Right ventricle myocardium inferior (tissue), 1 donor: Measurements from ENCODE around the gene IRF3. TPM values are rescaled to one million over a fixed set of nuclear protein-coding genes. Genes with fewer than 3 reads are reported as not detected.

Experiments
- ATAC-seq: fragments of 200-7000 bp; cut with Tn5 transposase; one replicate; pipeline ENCODE4 v1.9.1; 2020; ENCODE audit warnings: mild to moderate bottlenecking, moderate library complexity
- DNase-seq: peaks from one replicate; pipeline ENCODE4 v3.0.0; 2021; ENCODE audit errors: missing footprints
- intact Hi-C: fragments of 100-400 bp; cut with DNase I; formaldehyde crosslinking; loops from one replicate; pipeline ENCODE4 v1.11.0; 2022
- long read RNA-seq: library from polyadenylated mRNA; unstranded; transcript quantifications from one replicate; pipeline ENCODE4 v2.0.0, GENCODE V29; 2021
- total RNA-seq: library from RNA; stranded (reverse); fragmentation: NEBNext Ultra II Directional; extraction: Animal tissue kit (Norgen Biotek cat#: 25700); gene quantifications from one replicate; pipeline ENCODE4 v1.2.1, GENCODE V29; 2021
- donor health status: DM: no; HTN: yes; CAD: no; lungs with severe emphysema.

IRF3 gene
- 36.4 TPM for total RNA-seq
- long read RNA-seq, partial matches to known transcripts, result 2 of 13 reads
- long read RNA-seq, other reads (novel, unspliced or antisense), result 7 of 13 reads

DNA sequence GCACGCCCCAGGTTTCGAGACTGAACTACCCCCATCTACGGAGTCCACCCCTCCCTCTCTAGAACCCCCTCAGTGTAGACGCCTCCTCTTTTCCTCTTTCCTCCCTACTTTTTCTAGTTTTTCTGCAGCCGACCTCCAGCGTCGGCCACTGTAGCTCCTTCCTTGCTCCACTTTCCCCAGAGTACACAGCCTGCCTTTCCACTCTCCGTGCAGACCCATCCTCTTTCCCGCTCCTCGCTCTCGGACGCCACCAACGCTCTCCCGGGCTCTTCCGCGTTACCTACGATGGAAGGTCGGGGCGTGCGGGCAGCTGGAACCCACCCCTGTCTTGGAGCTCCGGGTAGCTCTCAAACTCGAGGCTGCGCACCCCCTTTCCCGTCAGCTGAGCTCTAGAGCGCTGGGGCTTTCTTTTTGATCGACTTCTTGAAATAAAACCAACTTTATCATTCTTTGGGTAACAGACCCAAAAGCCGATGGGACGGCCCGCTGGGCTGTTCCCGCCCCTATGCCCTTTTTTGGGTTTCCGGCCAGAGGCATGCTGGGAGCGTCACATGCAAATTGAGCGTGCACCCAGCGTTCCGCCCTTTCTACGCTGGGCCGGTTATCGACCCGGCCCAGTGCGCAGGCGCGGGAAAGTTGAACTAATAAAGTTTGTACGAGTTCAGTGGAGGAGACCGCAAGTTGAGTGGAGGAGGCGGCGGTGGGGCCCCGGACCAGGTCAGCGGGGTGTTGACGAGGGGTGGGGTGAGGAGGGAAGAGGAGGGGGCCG, at the start of gene IRF3, which contains the start of gene BCL2L12:
IRF3 (minus strand) TSS at position 507 of the 769 bp plus-strand sequence. CDS start 1,019 bp downstream, outside the sequence.
BCL2L12 (plus strand) TSS at position 583 of the 769 bp plus-strand sequence. CDS start 760 bp downstream, outside the sequence.
- peak; percentile 99 for DNase-seq
- intact Hi-C loops, result no loop called here
- ATAC-seq, result peak; percentile 93

- intact Hi-C loops, result no loop called here
- DNase-seq (no peak), ATAC-seq (no peak)
Measured at GRCh38 chr19:49713236-49713845, 47.7 kb upstream of the IRF3 start.

DNA sequence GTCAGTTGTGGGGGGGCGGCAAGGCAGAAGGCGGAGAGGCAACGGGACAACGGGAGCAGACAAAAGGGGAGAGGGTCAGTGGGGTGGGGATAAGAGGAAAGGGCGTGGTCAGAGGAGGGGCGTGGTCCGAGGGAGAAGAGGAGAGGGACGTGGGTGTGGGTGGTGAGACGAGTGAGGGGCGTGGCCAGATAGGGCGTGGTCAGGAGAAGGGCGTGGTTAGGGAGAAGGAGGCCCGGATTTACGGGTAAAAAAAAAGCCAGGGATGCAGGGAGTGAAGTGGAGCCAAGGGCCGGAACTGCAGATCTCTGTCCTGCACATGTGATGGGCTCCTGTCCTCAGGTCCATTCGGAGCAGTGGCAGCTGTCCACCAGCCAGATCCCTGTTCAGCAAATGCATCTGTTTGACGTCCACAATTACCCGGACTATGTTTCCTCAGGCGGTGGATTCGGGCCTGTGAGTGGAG, 46.8 kb upstream of the IRF3 start:
- ATAC-seq (peak; percentile 61), DNase-seq (no peak)
- intact Hi-C loops, result no loop called here

DNA sequence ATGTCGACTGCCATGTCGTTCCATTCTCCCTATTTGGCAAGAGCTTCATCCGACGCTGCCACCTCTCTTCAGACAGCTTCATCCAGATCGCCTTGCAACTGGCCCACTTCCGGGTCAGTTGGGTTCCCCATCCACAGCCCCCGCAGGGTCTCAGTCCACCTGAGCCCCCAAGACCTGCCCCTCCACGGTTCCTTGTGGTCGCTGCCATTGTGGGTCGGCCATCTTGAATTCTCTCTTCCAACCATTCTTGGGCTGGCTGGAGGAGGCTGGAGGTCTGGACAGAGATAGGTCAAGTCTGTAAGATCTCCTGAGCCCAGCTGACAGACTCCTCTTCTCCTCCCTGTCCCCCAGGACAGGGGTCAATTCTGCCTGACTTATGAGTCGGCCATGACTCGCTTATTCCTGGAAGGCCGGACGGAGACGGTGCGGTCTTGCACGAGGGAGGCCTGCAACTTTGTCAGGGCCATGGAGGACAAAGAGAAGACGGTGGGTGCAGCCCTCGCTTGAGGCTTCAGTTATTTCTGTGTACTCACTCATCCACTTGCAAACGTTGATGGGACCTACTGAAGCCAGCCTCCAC, 44.8 kb upstream of the IRF3 start:
- ATAC-seq (no peak), DNase-seq (no peak)
- intact Hi-C loops, result no loop called here

- ATAC-seq (no peak), DNase-seq (no peak)
- intact Hi-C loops, result no loop called here
Measured at GRCh38 chr19:49705919-49706318, 40.3 kb upstream of the IRF3 start.

DNA sequence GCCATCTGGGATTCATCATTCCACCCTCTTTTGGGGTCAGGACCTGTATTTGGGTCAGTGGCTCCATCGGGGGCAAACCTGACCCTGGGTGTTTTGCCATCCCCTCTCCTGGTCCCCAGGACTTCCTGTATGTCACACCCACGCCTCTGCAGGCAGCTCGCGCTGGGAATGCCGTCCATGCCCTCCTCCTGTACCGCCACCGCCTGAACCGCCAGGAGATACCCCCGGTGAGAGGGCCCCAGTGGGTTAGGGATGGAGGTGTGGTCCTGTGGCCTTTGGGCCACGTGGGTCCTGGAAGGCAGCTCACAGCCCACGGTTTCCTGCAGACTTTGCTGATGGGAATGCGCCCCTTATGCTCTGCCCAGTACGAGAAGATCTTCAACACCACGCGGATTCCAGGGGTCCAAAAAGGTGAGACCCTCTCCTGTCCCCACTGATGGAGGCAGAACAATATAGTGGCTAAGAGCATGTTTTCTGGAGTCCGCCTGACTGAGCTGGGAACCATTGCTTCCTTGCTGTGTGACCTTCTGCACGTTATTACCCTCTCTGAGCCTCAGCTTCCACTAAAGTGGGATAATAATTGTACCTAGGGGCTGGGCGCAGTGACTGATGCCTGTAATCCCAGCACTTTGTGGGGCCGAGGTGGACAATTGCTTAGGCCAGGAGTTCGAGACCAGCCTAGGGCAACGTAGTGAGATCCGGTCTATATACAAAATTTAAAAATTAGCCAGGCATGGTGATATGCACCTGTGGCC, 39.4 kb upstream of the IRF3 start:
- intact Hi-C loops, result no loop called here
- DNase-seq (no peak), ATAC-seq (no peak)

- no peak for ATAC-seq
- no peak for DNase-seq
- intact Hi-C loops, result no loop called here
Measured at GRCh38 chr19:49701271-49701786, 35.7 kb upstream of the IRF3 start.

GRCh38 chr19:49700563-49700962, 34.9 kb upstream of the IRF3 start:
- intact Hi-C loops, result no loop called here
- DNase-seq (no peak), ATAC-seq (no peak)

DNA sequence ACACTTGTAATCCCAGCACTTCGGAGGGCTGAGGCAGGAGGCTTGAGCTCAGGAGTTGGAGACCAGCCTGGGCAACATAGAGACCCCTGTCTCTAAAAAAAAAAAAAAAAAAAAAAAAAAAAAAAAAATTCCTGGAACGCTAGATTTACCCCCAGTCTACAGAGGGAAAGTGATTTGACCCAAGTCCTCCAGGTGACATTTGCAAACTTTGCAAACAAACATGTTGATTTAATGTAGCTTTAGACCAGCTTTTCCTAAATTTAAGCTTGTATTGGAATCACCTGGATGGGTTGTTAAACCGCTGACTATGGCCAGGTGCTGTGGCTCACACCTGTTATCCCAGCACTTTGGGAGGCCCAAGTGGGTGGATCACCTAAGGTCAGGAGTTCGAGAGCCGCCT, 33.7 kb upstream of the IRF3 start:
- no peak for ATAC-seq
- no peak for DNase-seq
- intact Hi-C loops, result no loop called here

DNA sequence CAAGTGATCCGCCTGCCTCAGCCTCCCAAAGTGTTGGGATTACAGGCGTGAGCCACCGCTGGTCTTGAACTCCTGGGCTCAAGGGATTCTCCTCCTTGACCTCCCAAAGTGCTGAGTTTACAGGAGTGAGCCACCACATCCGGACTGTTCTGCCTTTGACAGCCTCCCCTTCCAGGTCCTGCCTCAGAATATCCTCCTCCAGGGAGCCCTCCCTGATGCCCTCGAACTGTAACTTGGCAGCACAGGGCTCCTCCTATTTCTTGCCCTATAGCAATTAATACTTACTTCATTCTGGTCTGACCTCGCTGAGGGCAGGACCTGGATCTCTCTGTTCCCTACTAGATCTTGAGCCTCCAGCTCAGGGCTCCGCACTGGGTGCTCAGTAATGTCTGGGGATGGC, 31.2 kb upstream of the IRF3 start:
- intact Hi-C loops, result no loop called here
- no peak for DNase-seq
- no peak for ATAC-seq

DNA sequence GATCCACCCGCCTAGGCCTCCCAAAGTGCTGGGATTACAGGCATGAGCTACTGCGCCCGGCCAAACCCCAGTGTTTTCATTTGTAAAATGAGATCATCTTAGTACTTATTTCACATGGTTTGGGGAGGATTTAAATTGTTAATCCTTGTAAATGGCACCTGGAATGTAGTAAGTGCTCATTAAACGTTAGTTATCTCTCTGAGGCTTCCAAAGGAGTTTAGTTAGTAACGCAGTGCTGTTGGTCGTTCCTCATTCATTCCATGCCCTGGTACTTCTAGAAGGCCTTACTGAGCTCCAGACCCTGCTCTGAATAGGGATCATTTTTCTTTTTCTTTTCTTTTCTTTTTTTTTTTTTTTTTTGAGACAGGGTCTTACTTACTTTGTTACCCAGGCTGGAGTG, 30.5 kb upstream of the IRF3 start:
- intact Hi-C loops, result no loop called here
- ATAC-seq, result no peak
- DNase-seq, result no peak

DNA sequence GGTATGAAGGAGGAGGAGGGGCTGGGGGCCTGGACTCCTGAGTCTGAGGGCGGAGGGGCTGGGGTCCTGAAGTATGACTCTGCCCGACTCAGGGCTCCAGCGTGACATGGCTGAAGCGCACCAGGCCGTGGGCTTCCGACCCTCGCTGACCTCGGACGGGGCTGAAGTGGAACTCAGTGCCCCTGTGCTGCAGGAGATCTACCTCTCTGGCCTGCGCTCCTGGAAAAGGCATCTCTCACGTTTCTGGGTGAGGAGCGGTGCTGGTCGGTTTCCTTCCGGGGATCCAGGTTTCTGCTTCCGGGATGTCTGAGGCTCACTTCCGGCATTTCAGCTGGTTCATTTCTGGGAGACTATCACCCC, 26.5 kb upstream of the IRF3 start:
- ATAC-seq (no peak), DNase-seq (no peak)
- intact Hi-C loops, result loop anchor here (5.0 kb wide), 1 partner anchor 70 kb away; the partner anchor contains the start of gene TSKS

GRCh38 chr19:49691243-49692146, 25.8 kb upstream of the IRF3 start:
- peak; percentile 42 for ATAC-seq
- DNase-seq, result no peak
- intact Hi-C loops, result loop anchor here (5.0 kb wide), 1 partner anchor 71 kb away; the partner anchor contains the start of gene TSKS

DNA sequence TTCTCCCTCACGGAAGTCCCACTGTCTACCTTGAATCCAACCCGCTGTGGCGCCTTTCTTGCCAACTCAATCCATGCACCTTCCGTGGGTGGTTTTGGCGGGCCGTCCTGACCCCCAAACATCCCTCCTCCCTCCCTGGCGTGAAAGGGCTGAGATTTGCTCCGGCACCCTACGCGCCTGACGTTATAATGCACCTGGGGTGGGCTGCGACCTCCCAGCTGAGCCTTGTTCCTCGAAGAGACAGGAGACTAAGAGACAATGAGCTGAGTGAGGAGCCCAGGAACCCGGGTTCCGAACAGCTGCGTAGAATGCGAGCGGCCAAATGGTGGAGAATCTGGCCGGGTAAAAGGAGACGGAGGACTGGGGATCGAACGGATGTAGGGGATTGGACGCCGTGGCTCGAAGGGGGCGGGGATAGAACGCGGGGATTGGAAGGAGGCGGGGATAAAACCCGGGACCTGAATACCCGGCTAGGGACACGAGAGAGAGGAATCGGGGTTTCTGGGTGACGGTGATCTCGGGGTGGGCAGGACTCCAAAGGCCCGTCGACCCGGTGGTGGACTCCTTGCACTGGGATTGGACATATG, 25.1 kb upstream of the IRF3 start, which contains the start of gene CPT1C:
CPT1C (plus strand) TSS at position 461 of the 587 bp plus-strand sequence. CDS start 1,137 bp downstream, outside the sequence.
- intact Hi-C loops, result loop anchor here (5.0 kb wide), 1 partner anchor 72 kb away; the partner anchor contains the start of gene TSKS
- ATAC-seq, result peak; percentile 83
- DNase-seq, result peak; percentile 87

DNA sequence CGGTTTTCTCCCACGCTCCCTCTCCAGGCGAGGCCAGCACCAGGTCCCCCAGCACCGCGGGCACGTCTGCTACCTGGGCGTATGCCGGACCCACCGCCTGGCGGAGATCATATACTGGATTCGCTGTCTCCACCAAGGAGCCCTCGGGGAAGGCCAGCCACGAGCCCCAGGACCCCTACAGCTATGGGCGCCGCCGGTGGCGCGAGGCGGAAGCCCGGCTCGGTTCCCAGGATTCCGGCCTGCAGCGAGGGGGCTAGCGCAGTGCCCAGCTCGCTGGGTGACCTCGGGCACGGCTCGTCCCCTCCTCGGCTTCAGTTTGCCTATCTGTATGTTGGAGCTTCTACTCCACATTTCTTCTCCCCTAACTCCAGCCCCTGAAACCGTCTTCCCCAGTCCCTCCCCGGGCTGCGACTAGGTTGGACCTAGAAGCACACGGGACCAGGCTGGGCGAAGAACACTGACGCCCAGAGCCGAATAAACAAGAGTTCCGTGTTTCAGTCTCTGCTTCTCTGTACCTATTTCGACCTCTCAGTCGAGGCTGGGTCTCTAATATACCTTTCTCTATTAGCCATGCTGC, 24.5 kb upstream of the IRF3 start:
- intact Hi-C loops, result loop anchor here (5.0 kb wide), 1 partner anchor 72 kb away; the partner anchor contains the start of gene TSKS
- DNase-seq, result no peak

DNA sequence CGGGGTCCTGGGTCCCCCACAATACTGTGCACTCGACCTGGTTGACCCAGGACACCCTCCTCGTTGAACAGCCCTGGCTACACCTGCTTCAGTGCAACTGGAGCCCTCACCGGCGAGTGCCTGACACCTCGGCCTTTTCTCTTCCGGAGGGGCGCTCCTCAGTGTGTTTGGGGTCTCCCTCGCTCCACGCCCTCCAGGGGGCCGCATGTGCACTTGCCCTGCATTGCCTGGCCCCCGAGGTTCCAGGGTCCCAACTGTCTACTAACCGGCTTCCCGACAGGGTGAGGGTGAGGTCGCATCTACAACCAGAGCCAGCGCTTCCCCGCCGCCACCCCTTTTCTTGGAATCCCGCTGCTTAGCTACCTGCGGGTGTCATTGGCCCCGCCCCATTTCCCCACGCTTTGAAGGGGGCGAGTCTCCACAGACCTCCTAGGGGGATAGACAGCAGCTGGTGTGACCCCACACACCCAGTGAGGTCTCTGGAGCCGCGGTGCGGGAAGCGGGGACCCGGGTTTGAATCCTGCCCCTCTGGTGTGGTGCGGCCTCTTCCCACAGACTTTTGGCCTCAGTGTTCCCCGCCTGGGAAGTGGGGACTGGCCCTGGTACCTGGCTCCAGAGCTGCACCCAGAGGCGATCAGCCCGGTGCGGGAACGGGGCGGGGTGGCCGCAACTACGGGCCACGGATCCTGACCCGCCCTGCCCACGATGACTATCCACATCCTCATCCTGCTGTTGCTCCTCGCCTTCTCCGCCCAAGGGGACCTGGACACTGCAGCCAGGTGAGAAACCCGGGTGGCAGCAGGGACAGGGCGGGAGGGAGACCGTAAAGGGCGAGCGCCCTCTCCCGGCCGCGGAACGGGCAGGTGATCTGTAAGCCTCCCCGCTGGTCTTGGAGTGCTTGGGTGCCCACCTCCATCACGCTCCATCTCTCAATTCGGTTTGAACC, 23.7 kb upstream of the IRF3 start, which contains the start of gene ADM5:
ADM5 (plus strand) TSS at position 462 of the 946 bp plus-strand sequence; CDS start at position 706, 244 bp downstream.
- ATAC-seq (peak; percentile 45), DNase-seq (no peak)
- intact Hi-C loops, result loop anchor here (5.0 kb wide), 1 partner anchor 73 kb away; the partner anchor contains the start of gene TSKS

More for the DNA sequence above, 24.5 kb upstream of the IRF3 start:
- peak; percentile 18 for ATAC-seq
